Esophagus muscularis mucosa (tissue), 3 donors: Measurements from ENCODE around the gene ABHD17B.

ENCODE experiments used
- CTCF ChIP-seq, 3 experiments: fragments of 200-600 bp in 2 of 3; fragments of 450-650 bp in 1 of 3; sonication (generic) in 2 of 3; IDR thresholded peaks; one replicate each; pipeline ENCODE4 v1.5.1; 2017 to 2019; ENCODE audit warnings: antibody characterized with exemption in 3 of 3, mild to moderate bottlenecking in 2 of 3, moderate library complexity in 1 of 3
- POLR2AphosphoS5 ChIP-seq, 2 donors: sonication (generic); formaldehyde crosslinking; IDR thresholded peaks; one replicate each; pipeline ENCODE4 v1.6.1; 2017; ENCODE audit warnings: antibody characterized with exemption in 2 of 2

GRCh38 chr9:71885467-71885866 lies 25.5 kb downstream of the ABHD17B start:
- TF ChIP-seq POLR2AphosphoS5 (IDR thresholded peaks at IDR 0.05) (no peak), CTCF (IDR thresholded peaks at IDR 0.05) (no peak)
